ENCODE results near the gene XPO5. TPM values are rescaled to one million over a fixed set of nuclear protein-coding genes. Genes with fewer than 3 reads are reported as not detected.

XPO5 gene
- total and polyA plus RNA-seq, 2 experiments from 2014 or later = 28.5 to 95.2 TPM

DNA sequence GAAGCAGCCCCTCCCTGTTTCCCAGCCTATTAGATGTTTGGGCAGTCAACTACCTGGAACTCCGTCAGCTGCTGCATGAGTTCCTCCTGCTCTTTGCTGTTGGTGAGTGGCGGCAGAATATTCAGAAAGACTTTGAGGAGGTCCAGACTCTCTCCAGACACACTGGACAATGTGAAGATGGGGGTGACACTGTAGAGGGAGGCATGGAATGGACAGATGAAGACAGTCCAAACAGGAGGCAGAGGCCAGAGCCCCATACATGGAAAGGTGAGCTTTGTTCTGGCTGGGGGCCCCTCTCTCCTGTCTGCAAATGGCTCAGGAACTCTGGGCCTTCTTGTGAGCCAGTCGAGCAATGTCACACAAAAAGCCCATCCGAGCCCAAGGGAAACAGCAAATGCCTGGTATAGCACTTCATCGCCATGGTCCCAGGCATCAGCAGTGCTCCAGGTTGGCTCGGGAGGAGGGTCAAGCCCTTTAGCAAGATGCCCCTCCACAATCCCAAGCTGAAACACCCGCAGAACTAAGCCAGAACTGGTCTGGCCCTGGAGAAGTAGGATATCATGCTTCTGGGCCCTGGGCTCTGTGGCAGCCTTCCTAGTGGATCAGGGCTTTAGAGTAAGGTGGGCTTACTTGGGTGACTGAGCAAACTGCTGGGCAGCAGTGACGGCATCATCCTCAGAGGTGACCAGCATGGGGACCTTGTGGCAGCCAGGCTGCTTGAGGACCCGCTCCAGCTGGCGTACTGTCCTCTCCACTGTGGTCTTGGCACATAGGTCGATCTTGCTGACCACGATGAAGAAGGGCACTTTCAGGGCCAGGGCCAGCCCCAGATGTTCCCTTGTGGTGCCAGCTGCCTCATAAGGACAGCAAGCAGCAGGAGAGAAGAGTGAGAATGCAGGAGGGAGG, 48.3 kb upstream of the XPO5 start:
- no peak overlapping the region for H3K4me3 Mint-ChIP-seq
- no peak for DNase-seq (ENCODE audit: low spot score)
- H4K20me1 ChIP-seq (replicated peaks; ENCODE audit: insufficient read depth) = peaks cover 7% of the 10 kb centered on the region
- no peaks in the 10 kb centered on the region for H3K9me2 ChIP-seq (ENCODE audit: insufficient read depth)
- H3K36me3 ChIP-seq (ENCODE audit: insufficient read depth) = peaks cover 15% of the 10 kb centered on the region
- peaks cover 19% of the 10 kb centered on the region for H3K79me2 ChIP-seq (replicated peaks; ENCODE audit: insufficient read depth)
- ATAC-seq = no peak
- H3F3A ChIP-seq (replicated peaks; ENCODE audit: low read depth) = peaks cover 10% of the 10 kb centered on the region; the same call in 1 of the 2 replicates
- no peaks in the 10 kb centered on the region for H3K4me1 ChIP-seq (ENCODE audit: insufficient read depth)
- no peak overlapping the region for H3K4me3 ChIP-seq
- H2AFZ ChIP-seq = no peak overlapping the region
- TF ChIP-seq, protein P1, sequence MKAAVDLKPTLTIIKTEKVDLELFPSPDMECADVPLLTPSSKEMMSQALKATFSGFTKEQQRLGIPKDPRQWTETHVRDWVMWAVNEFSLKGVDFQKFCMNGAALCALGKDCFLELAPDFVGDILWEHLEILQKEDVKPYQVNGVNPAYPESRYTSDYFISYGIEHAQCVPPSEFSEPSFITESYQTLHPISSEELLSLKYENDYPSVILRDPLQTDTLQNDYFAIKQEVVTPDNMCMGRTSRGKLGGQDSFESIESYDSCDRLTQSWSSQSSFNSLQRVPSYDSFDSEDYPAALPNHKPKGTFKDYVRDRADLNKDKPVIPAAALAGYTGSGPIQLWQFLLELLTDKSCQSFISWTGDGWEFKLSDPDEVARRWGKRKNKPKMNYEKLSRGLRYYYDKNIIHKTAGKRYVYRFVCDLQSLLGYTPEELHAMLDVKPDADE (IDR thresholded peaks at IDR 0.05) = no peak
- TF ChIP-seq NANOG (IDR thresholded peaks at IDR 0.05; ENCODE audit: borderline replicate concordance) (no peak), ZNF331 (CRISPR knock-in tag; IDR thresholded peaks at IDR 0.05; ENCODE audit: low read depth) (no peak)
- no peak overlapping the region for H3K27ac Mint-ChIP-seq
- peaks cover 5% of the 10 kb centered on the region for H3K27me3 Mint-ChIP-seq (ENCODE audit: insufficient read depth, low read depth, poor library complexity)
- peaks cover 64% of the 10 kb centered on the region for H3K36me3 Mint-ChIP-seq (ENCODE audit: low read depth)
- H3K27ac ChIP-seq (ENCODE audit: low read depth) = no peak overlapping the region
- no peaks in the 10 kb centered on the region for H3K9me3 Mint-ChIP-seq
- peaks cover 5% of the 10 kb centered on the region for H3K4me1 Mint-ChIP-seq
- H3K27me3 ChIP-seq (ENCODE audit: insufficient read depth) = no peaks in the 10 kb centered on the region
- H3K4me2 ChIP-seq = no peak overlapping the region

DNA sequence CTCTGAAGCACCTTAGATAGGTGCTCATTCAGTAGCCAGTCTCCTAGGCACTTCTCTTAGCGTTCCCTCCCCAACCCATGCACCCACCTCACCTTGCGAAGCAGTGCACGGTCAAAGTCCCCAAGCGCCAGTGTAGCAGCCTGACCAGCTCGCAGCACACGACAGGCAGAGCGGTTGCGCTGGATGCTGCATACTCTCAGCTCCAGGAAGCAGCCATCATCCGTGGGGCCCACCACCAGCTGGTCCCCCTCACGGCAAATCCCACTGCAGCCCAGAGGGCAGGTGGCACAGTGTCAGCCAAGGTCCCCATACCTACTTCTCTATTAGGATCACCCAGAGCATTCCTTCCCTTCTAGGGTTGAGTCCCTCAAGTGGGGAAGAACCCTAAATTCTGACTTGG, 46.7 kb upstream of the XPO5 start:
- H3K36me3 Mint-ChIP-seq (ENCODE audit: low read depth) = peaks cover 64% of the 10 kb centered on the region
- Histone ChIP-seq H3K4me2 (no peak overlapping the region), H3K4me3 (no peak overlapping the region), H3K79me2 (replicated peaks; ENCODE audit: insufficient read depth) (peaks cover 9% of the 10 kb centered on the region), H3K36me3 (ENCODE audit: insufficient read depth) (peaks cover 15% of the 10 kb centered on the region), H3K27ac (ENCODE audit: low read depth) (no peak overlapping the region), H3K4me1 (ENCODE audit: insufficient read depth) (no peaks in the 10 kb centered on the region), H4K20me1 (replicated peaks; ENCODE audit: insufficient read depth) (peaks cover 4% of the 10 kb centered on the region), H2AFZ (no peak overlapping the region), H3F3A (replicated peaks; ENCODE audit: low read depth) (peaks cover 8% of the 10 kb centered on the region; the same call in 1 of the 2 replicates), H3K27me3 (ENCODE audit: insufficient read depth) (no peaks in the 10 kb centered on the region), H3K9me2 (ENCODE audit: insufficient read depth) (no peaks in the 10 kb centered on the region)
- H3K4me3 Mint-ChIP-seq = no peak overlapping the region
- no peak overlapping the region for H3K27ac Mint-ChIP-seq
- no peaks in the 10 kb centered on the region for H3K9me3 Mint-ChIP-seq
- ATAC-seq (no peak), DNase-seq (ENCODE audit: low spot score) (no peak)
- no peaks in the 10 kb centered on the region; the same call in 2 of the 3 replicates for H3K4me1 Mint-ChIP-seq
- H3K27me3 Mint-ChIP-seq (ENCODE audit: insufficient read depth, low read depth, poor library complexity) = peaks cover 4% of the 10 kb centered on the region
- TF ChIP-seq, protein P2, sequence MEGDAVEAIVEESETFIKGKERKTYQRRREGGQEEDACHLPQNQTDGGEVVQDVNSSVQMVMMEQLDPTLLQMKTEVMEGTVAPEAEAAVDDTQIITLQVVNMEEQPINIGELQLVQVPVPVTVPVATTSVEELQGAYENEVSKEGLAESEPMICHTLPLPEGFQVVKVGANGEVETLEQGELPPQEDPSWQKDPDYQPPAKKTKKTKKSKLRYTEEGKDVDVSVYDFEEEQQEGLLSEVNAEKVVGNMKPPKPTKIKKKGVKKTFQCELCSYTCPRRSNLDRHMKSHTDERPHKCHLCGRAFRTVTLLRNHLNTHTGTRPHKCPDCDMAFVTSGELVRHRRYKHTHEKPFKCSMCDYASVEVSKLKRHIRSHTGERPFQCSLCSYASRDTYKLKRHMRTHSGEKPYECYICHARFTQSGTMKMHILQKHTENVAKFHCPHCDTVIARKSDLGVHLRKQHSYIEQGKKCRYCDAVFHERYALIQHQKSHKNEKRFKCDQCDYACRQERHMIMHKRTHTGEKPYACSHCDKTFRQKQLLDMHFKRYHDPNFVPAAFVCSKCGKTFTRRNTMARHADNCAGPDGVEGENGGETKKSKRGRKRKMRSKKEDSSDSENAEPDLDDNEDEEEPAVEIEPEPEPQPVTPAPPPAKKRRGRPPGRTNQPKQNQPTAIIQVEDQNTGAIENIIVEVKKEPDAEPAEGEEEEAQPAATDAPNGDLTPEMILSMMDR (conservative IDR thresholded peaks at IDR 0.05; ENCODE audit: low read depth in 2 of 2) = no peak
- no peak for TF ChIP-seq ZNF331 (CRISPR knock-in tag; IDR thresholded peaks at IDR 0.05; ENCODE audit: low read depth)
- no peak for TF ChIP-seq ZNF114 (CRISPR knock-in tag; IDR thresholded peaks at IDR 0.05)
- TF ChIP-seq EZH2phosphoT487 (IDR thresholded peaks at IDR 0.05; ENCODE audit: unreplicated experiment) = no peak
- no peak for TF ChIP-seq STAT1 (IDR thresholded peaks at IDR 0.05; ENCODE audit: unreplicated experiment)
- TF ChIP-seq CREB1 (CRISPR knock-in tag; IDR thresholded peaks at IDR 0.05; ENCODE audit: low read depth) = no peak
- TF ChIP-seq, protein P1 (IDR thresholded peaks at IDR 0.05) = no peak
- TF ChIP-seq, protein P3, sequence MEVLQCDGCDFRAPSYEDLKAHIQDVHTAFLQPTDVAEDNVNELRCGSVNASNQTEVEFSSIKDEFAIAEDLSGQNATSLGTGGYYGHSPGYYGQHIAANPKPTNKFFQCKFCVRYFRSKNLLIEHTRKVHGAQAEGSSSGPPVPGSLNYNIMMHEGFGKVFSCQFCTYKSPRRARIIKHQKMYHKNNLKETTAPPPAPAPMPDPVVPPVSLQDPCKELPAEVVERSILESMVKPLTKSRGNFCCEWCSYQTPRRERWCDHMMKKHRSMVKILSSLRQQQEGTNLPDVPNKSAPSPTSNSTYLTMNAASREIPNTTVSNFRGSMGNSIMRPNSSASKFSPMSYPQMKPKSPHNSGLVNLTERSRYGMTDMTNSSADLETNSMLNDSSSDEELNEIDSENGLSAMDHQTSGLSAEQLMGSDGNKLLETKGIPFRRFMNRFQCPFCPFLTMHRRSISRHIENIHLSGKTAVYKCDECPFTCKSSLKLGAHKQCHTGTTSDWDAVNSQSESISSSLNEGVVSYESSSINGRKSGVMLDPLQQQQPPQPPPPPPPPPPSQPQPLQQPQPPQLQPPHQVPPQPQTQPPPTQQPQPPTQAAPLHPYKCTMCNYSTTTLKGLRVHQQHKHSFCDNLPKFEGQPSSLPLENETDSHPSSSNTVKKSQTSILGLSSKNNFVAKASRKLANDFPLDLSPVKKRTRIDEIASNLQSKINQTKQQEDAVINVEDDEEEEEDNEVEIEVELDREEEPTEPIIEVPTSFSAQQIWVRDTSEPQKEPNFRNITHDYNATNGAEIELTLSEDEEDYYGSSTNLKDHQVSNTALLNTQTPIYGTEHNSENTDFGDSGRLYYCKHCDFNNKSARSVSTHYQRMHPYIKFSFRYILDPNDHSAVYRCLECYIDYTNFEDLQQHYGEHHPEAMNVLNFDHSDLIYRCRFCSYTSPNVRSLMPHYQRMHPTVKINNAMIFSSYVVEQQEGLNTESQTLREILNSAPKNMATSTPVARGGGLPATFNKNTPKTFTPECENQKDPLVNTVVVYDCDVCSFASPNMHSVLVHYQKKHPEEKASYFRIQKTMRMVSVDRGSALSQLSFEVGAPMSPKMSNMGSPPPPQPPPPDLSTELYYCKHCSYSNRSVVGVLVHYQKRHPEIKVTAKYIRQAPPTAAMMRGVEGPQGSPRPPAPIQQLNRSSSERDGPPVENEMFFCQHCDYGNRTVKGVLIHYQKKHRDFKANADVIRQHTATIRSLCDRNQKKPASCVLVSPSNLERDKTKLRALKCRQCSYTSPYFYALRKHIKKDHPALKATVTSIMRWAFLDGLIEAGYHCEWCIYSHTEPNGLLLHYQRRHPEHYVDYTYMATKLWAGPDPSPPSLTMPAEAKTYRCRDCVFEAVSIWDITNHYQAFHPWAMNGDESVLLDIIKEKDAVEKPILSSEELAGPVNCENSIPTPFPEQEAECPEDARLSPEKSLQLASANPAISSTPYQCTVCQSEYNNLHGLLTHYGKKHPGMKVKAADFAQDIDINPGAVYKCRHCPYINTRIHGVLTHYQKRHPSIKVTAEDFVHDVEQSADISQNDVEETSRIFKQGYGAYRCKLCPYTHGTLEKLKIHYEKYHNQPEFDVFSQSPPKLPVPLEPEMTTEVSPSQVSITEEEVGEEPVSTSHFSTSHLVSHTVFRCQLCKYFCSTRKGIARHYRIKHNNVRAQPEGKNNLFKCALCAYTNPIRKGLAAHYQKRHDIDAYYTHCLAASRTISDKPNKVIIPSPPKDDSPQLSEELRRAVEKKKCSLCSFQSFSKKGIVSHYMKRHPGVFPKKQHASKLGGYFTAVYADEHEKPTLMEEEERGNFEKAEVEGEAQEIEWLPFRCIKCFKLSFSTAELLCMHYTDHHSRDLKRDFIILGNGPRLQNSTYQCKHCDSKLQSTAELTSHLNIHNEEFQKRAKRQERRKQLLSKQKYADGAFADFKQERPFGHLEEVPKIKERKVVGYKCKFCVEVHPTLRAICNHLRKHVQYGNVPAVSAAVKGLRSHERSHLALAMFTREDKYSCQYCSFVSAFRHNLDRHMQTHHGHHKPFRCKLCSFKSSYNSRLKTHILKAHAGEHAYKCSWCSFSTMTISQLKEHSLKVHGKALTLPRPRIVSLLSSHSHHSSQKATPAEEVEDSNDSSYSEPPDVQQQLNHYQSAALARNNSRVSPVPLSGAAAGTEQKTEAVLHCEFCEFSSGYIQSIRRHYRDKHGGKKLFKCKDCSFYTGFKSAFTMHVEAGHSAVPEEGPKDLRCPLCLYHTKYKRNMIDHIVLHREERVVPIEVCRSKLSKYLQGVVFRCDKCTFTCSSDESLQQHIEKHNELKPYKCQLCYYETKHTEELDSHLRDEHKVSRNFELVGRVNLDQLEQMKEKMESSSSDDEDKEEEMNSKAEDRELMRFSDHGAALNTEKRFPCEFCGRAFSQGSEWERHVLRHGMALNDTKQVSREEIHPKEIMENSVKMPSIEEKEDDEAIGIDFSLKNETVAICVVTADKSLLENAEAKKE (CRISPR knock-in tag; IDR thresholded peaks at IDR 0.05) = no peak
- no peak for TF ChIP-seq EZH2 (IDR thresholded peaks at IDR 0.05; ENCODE audit: low read depth, unreplicated experiment)
